NCI-H146 treated with DMSO at 0.1 percent for 48 hours (cell line): ENCODE measurements around the gene GJD3.

Experiments
- DNase-seq: peaks from one replicate; lab custom pipeline; 2025; ENCODE audit not compliant: unreplicated experiment; lab: John Stamatoyannopoulos, UW

The GJD3 gene

GRCh38 chr17:40341808-40342503, 22.6 kb downstream of the GJD3 start:
- peak; percentile 58 for DNase-seq

GRCh38 chr17:40340880-40341807, 23.4 kb downstream of the GJD3 start:
- DNase-seq = peak; percentile 58

GRCh38 chr17:40340327-40340726, 24.2 kb downstream of the GJD3 start:
- no peak for DNase-seq

- DNase-seq = no peak
Measured at GRCh38 chr17:40338941-40339649, 25.4 kb downstream of the GJD3 start.

GRCh38 chr17:40338058-40338457, 26.5 kb downstream of the GJD3 start:
- DNase-seq = no peak

- no peak for DNase-seq
Measured at GRCh38 chr17:40337351-40337750, 27.2 kb downstream of the GJD3 start.

GRCh38 chr17:40335620-40336019, 28.9 kb downstream of the GJD3 start:
- no peak for DNase-seq

GRCh38 chr17:40333781-40334448, 30.6 kb downstream of the GJD3 start:
- no peak for DNase-seq

GRCh38 chr17:40331743-40332641, 32.5 kb downstream of the GJD3 start:
- DNase-seq = no peak

GRCh38 chr17:40330850-40331470, 33.6 kb downstream of the GJD3 start:
- DNase-seq = no peak

GRCh38 chr17:40329839-40330794, 34.4 kb downstream of the GJD3 start:
- no peak for DNase-seq

- no peak for DNase-seq
Measured at GRCh38 chr17:40328386-40328766, 36.2 kb downstream of the GJD3 start.

GRCh38 chr17:40327735-40328385, 36.7 kb downstream of the GJD3 start:
- no peak for DNase-seq

GRCh38 chr17:40327244-40327729, 37.2 kb downstream of the GJD3 start:
- DNase-seq = no peak

GRCh38 chr17:40326832-40327199, 37.7 kb downstream of the GJD3 start:
- DNase-seq = no peak

GRCh38 chr17:40326014-40326831, 38.3 kb downstream of the GJD3 start:
- DNase-seq = no peak
